B cell (primary cell): ENCODE measurements around the gene KLRC3. TPM values are rescaled to one million over a fixed set of nuclear protein-coding genes. Genes with fewer than 3 reads are reported as not detected.

Experiments used
- ATAC-seq: fragments of 200-7000 bp; cut with Tn5 transposase; one replicate; pipeline ENCODE4 v1.10.0; 2021; ENCODE audit warnings: low read depth, mild to moderate bottlenecking, moderate number of reproducible peaks, moderate library complexity
- CTCF ChIA-PET: fragments of 350-600 bp; sonication (Branson Sonifier 250); formaldehyde crosslinking; loops from one replicate; lab custom pipeline; 2021; ENCODE audit warnings: antibody characterized with exemption, inconsistent platforms; lab: Charles Lee
- POLR2A ChIA-PET: fragments of 350-600 bp; sonication (Branson Sonifier 250); formaldehyde crosslinking; loops from one replicate; lab custom pipeline; 2021; ENCODE audit warnings: antibody characterized with exemption; lab: Charles Lee
- DNase-seq: peaks from one replicate; pipeline ENCODE4 v3.0.0; 2013
- H2AFZ ChIP-seq: 2 replicates; pipeline ENCODE4 v1.6.1; 2012; ENCODE audit warnings: mild to moderate bottlenecking, low read depth, low read length; ENCODE audit not compliant: insufficient read depth, poor library complexity, severe bottlenecking
- H3K27ac ChIP-seq, 2 donors: 1 replicate in 1 of 2; 2 replicates in 1 of 2; pipeline ENCODE4 v1.5.1; 2012 to 2013; ENCODE audit warnings: low read length in 2 of 2, mild to moderate bottlenecking in 2 of 2, moderate library complexity in 1 of 2
- H3K27me3 ChIP-seq, 4 experiments: fragments of 200-600 bp in 1 of 4; sonication (generic) in 1 of 4; replicated peaks in 1 of 4; 1 replicate in 2 of 4; 2 replicates in 2 of 4; pipeline versions ENCODE4 v1.6.1 to v1.7.0; 2013 to 2016; ENCODE audit warnings: low read length in 3 of 4, mild to moderate bottlenecking in 2 of 4, mixed read lengths in 1 of 4, moderate library complexity in 1 of 4; ENCODE audit not compliant: insufficient read depth in 4 of 4, control insufficient read depth in 3 of 4; ENCODE audit errors: control extremely low read depth in 1 of 4
- H3K36me3 ChIP-seq, 2 experiments: replicated peaks in 1 of 2; 1 replicate in 1 of 2; 2 replicates in 1 of 2; pipeline versions ENCODE4 v1.6.1 to v1.7.1; 2013; ENCODE audit warnings: low read length in 1 of 2; ENCODE audit not compliant: insufficient read depth in 2 of 2, control insufficient read depth in 1 of 2; ENCODE audit errors: control extremely low read depth in 1 of 2, extremely low read depth in 1 of 2
- H3K4me1 ChIP-seq, 2 donors: fragments of 200-600 bp in 1 of 2; sonication (generic) in 1 of 2; 1 replicate in 1 of 2; 2 replicates in 1 of 2; pipeline versions ENCODE4 v1.5.1 to v1.6.1; 2013 to 2017; ENCODE audit warnings: low read length in 2 of 2; ENCODE audit not compliant: control insufficient read depth in 2 of 2, insufficient read depth in 2 of 2
- H3K4me2 ChIP-seq: replicated peaks from 2 replicates; pipeline ENCODE3; 2012; ENCODE audit warnings: mild to moderate bottlenecking, low read depth, low read length; ENCODE audit not compliant: poor library complexity, severe bottlenecking
- H3K4me3 ChIP-seq, 5 experiments: fragments of 200-600 bp in 1 of 5; sonication (generic) in 1 of 5; 1 replicate in 3 of 5; 2 replicates in 2 of 5; pipeline versions ENCODE4 v1.5.1 to v1.7.0; 2011 to 2016; ENCODE audit warnings: low read length in 4 of 5, mild to moderate bottlenecking in 4 of 5, low read depth in 2 of 5, control low read depth in 1 of 5, moderate library complexity in 1 of 5; ENCODE audit not compliant: insufficient read depth in 1 of 5; ENCODE audit errors: control extremely low read depth in 1 of 5, extremely low read depth in 1 of 5
- H3K79me2 ChIP-seq: fragments of 200-600 bp; sonication (generic); one replicate; pipeline ENCODE4 v1.6.0; 2016; ENCODE audit warnings: low read length; ENCODE audit not compliant: control insufficient read depth, insufficient read depth
- H3K9ac ChIP-seq: fragments of 200-600 bp; sonication (generic); 2 replicates; pipeline ENCODE4 v1.6.1; 2017; ENCODE audit warnings: mild to moderate bottlenecking, low read length, moderate library complexity
- H3K9me3 ChIP-seq, 3 donors: one replicate each; pipeline versions ENCODE4 v1.6.1 to v1.7.1; 2013; ENCODE audit warnings: low read length in 2 of 3; ENCODE audit not compliant: control insufficient read depth in 2 of 3, insufficient read depth in 1 of 3; ENCODE audit errors: control extremely low read depth in 1 of 3
- H4K20me1 ChIP-seq: 2 replicates; pipeline ENCODE4 v1.6.0; 2012; ENCODE audit warnings: mild to moderate bottlenecking, low read length; ENCODE audit not compliant: insufficient read depth, control insufficient read depth, poor library complexity, severe bottlenecking
- H3K27ac Mint-ChIP-seq: one replicate; pipeline ENCODE4 v1.8.0; 2021; ENCODE audit warnings: mixed read lengths
- H3K27me3 Mint-ChIP-seq: one replicate; pipeline ENCODE4 v1.8.0; 2021; ENCODE audit warnings: mixed read lengths
- H3K4me1 Mint-ChIP-seq: one replicate; pipeline ENCODE4 v1.8.0; 2021; ENCODE audit warnings: mixed read lengths
- H3K4me3 Mint-ChIP-seq: one replicate; pipeline ENCODE4 v1.8.0; 2021; ENCODE audit warnings: mixed read lengths
- H3K9me3 Mint-ChIP-seq: one replicate; pipeline ENCODE4 v1.8.0; 2022; ENCODE audit warnings: mixed read lengths; ENCODE audit not compliant: insufficient read depth
- EZH2 ChIP-seq: IDR thresholded peaks from 2 replicates; pipeline ENCODE4 v1.6.1; 2012; ENCODE audit warnings: borderline replicate concordance, low read depth, mild to moderate bottlenecking, moderate library complexity, low read length; ENCODE audit not compliant: insufficient read depth, poor library complexity, severe bottlenecking
- WGBS: methylation state at CpG from one replicate; pipeline ENCODE4 v1.1.5; 2013; ENCODE audit warnings: missing lambda C conversion rate; ENCODE audit not compliant: insufficient coverage; 5-methylcytosine and 5-hydroxymethylcytosine counted together
- intact Hi-C: fragments of 100-400 bp; cut with micrococcal nuclease; formaldehyde crosslinking; loops from one replicate; pipeline ENCODE4 v1.10.0; 2022
- polyA plus RNA-seq: library from polyadenylated mRNA; depleted of rRNA; stranded (reverse); fragments of >200 nt; gene quantifications from 2 replicates; pipeline ENCODE4 v1.2.3, GENCODE V29; 2012
- total RNA-seq, 2 donors: library from RNA; stranded (reverse); fragments of 120-200 nt in 1 of 2; gene quantifications; 1 replicate in 1 of 2; 2 replicates in 1 of 2; pipeline versions ENCODE4 v1.2.3 to v1.2.4, GENCODE V29; 2013 to 2022
- TF ChIP-seq, protein P1 (sequence below): fragments of 200-600 bp; IDR thresholded peaks from one replicate; pipeline ENCODE4 v1.8.0; 2022; ENCODE audit warnings: antibody characterized with exemption, mild to moderate bottlenecking

KLRC3 gene
- total and polyA plus RNA-seq, 2 donors (not counting 1 experiment from before 2014, with no cell fraction given): not detected

DNA sequence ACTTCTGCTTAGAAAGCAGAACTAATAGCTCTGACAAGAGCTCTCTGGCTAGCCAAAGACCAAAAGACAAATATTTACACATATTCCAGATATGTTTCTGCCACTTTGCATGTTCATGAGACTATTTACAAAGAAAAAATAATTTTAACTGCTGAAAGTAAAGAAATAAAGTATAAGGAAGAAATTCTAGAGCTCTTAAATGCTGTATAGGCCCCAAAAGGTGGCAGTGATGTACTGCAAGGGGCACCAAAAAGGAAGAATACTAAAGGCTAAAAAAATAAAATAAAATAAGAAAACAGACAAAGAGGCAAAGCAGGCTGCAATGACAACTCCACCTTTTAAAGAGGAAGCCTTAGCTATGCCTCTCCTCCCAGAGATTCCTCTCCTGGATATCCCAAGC is 53.5 kb downstream of the KLRC3 start:
- TF ChIP-seq, protein P1, sequence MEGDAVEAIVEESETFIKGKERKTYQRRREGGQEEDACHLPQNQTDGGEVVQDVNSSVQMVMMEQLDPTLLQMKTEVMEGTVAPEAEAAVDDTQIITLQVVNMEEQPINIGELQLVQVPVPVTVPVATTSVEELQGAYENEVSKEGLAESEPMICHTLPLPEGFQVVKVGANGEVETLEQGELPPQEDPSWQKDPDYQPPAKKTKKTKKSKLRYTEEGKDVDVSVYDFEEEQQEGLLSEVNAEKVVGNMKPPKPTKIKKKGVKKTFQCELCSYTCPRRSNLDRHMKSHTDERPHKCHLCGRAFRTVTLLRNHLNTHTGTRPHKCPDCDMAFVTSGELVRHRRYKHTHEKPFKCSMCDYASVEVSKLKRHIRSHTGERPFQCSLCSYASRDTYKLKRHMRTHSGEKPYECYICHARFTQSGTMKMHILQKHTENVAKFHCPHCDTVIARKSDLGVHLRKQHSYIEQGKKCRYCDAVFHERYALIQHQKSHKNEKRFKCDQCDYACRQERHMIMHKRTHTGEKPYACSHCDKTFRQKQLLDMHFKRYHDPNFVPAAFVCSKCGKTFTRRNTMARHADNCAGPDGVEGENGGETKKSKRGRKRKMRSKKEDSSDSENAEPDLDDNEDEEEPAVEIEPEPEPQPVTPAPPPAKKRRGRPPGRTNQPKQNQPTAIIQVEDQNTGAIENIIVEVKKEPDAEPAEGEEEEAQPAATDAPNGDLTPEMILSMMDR: no peak
- TF ChIP-seq EZH2: no peak
- Histone ChIP-seq H3K9me3 (peaks cover 0 to 4% (median 0%) of the 10 kb centered on the region in 3 donors), H4K20me1 (no peaks in the 10 kb centered on the region), H3K9ac (no peak overlapping the region), H2AFZ (peak overlapping the region; percentile 99), H3K79me2 (peaks cover 5% of the 10 kb centered on the region), H3K4me3 (no peak overlapping the region), H3K4me2 (no peak overlapping the region), H3K27ac (peak overlapping the region in 1 of 2 donors; percentile 93), H3K27me3 (no peaks in the 10 kb centered on the region), H3K36me3 (no peaks in the 10 kb centered on the region), H3K4me1 (peaks cover 34 to 46% of the 10 kb centered on the region in 2 donors)
- ATAC-seq (no peak), DNase-seq (peak; percentile 37)
- Mint-ChIP-seq H3K4me3 (no peak overlapping the region), H3K27me3 (no peaks in the 10 kb centered on the region), H3K27ac (no peak overlapping the region), H3K4me1 (peaks cover 2% of the 10 kb centered on the region), H3K9me3 (no peaks in the 10 kb centered on the region)
- ChIA-PET POLR2A (interaction anchor here (0.9 kb wide), 1 partner anchor 247 kb away, joined by 3 read pairs; the partner anchor contains the start of gene MAGOHB), CTCF (no interaction called here)
- intact Hi-C loops: no loop called here

DNA sequence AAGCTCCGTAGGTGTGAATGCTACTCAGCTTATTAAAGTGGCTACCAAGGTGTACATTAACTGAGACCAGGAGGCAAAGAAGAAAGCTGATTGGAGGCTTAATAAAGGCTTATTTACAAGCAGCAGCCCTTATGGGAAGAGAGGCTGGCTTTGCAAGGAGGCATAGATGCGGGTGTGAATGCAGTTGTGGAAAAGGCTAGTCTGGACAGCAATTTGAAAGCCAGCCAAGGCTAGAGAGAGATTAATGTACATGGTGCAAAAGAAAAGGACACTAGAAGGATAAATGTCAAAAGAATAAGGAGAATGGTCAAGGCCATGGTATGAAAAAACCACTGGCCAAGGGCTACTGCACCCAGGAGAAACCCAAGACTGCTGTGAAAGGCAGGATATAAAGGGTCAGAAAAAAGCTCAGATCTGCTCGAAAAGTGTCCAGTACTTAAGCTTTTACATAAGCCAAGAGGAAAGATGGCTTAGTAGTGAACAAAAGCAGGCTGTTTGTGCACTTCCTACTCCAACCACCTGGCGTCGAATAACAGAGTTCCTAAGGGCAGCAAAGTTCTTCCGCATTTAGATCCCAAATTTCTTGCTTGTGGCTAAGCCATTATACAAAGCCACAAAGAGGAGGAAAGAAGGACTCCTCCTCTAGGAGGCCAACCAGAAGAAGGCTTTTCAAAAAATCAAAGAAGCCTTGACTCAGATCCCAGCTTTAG is 54.5 kb downstream of the KLRC3 start:
- TF ChIP-seq, protein P1: no peak
- no peak for TF ChIP-seq EZH2
- Histone ChIP-seq H4K20me1 (no peaks in the 10 kb centered on the region), H3K9me3 (peaks cover 0 to 4% (median 0%) of the 10 kb centered on the region in 3 donors), H3K79me2 (peaks cover 5% of the 10 kb centered on the region), H3K36me3 (no peaks in the 10 kb centered on the region), H3K4me2 (peak overlapping the region; percentile 91), H2AFZ (peak overlapping the region; percentile 99), H3K4me3 (peak overlapping the region; percentile 72 to 98 (median 95)), H3K27me3 (no peaks in the 10 kb centered on the region), H3K4me1 (peaks cover 32 to 46% of the 10 kb centered on the region in 2 donors), H3K27ac (peak overlapping the region; percentile 91 to 93), H3K9ac (peak overlapping the region; percentile 89)
- H3K4me3 Mint-ChIP-seq: no peak overlapping the region
- H3K27me3 Mint-ChIP-seq: no peaks in the 10 kb centered on the region
- ChIA-PET CTCF (interaction anchor here (1.0 to 1.9 kb wide), 2 partner anchors 196 to 198 kb away, joined by 3 to 11 read pairs; no protein-coding TSS in a partner anchor), POLR2A (interaction anchor here (1.3 kb wide), 1 partner anchor 247 kb away, joined by 3 read pairs; the partner anchor contains the start of gene MAGOHB)
- H3K27ac Mint-ChIP-seq: no peak overlapping the region
- intact Hi-C loops: loop anchor here (1.0 to 2.0 kb wide), 3 partner anchors 153 to 805 kb away; partner anchors contain the start of genes GABARAPL1, MAGOHB and SMIM10L1
- no peaks in the 10 kb centered on the region for H3K9me3 Mint-ChIP-seq
- ATAC-seq: no peak
- WGBS: 54% methylated on average over 3 of the region's 6 CpGs
- peaks cover 2% of the 10 kb centered on the region for H3K4me1 Mint-ChIP-seq
- peak; percentile 33 for DNase-seq
